ENCODE results near the gene PRR11.
"Not testable (repeated sequence)": the region's sequence is repeated elsewhere in the genome, so short reads cannot be mapped to it uniquely, and the experiment has no call there.

Gene PRR11

DNA sequence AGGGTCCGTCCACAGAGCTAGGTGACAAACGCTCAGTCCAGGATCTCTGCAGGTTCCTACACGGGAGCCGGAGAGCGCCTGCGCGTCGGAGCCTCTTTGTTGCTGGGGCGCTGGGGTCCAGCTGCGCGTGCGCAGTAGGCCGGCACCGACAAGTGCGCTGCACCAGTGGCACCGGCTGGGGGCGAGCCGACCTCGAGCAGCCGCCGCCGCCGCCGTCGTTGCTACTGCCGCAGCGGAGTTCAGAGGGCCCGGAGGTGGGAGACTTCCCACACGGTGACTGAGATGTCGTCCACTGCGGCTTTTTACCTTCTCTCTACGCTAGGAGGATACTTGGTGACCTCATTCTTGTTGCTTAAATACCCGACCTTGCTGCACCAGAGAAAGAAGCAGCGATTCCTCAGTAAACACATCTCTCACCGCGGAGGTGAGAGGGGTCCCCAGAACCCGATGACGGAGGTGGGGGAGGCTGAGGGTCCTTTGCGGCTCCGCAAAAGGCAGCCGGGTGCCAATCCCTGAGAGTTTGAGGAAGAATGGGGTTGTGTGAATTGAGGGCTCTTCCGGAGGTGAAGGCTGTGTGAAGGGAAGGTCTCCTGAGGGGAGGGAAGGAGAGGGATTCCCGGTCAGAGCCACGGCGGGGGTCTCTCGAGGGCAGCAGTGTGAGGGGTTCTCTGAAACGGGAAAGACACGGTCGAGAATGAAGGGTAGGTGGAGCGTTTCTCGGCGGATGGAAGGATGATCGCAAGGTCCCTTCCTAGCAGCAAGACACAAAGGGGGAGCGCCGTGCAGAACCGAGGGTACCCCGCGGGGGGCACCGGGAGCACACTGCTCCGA, 65.0 kb downstream of the PRR11 start, which contains the start of gene GDPD1:
GDPD1 (plus strand) TSS at position 184 of the 831 bp plus-strand sequence; CDS start at position 283, 99 bp downstream.
- DNase-seq (ENCODE audit: low spot score), result peak; percentile 96

DNA sequence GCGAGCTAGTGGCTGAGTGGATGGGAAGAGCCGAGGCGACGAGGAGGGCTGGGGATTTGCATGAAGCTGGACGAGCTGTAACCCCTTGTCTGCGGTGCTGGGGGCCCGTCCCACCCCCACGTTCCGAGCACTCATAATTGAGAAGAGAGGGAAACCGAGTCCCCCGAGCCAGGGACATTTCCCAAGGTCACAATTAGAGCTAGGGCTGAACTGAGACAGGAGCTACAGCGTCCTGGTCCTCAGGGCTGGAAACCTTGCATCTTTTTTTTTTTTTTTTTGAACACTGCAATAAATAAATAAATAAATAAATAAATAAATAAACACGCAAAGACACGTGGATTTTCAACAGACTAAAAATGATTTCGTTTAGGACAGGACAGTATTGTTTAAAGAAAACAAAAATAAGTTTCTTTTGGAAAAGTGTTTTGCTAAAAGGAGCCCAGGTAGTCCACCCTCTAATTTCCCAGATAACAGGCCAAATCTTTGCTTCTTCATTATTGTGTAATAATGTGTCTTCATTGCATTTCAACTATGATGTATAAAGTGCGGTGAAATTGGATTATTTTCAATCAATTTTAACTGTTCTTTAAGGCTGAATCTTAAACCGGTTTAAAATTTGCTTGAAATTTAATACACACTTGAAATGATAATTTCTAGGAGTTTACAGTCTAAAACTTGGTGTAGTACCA, 65.8 kb downstream of the PRR11 start:
- peak; percentile 42 for DNase-seq (ENCODE audit: low spot score)

DNA sequence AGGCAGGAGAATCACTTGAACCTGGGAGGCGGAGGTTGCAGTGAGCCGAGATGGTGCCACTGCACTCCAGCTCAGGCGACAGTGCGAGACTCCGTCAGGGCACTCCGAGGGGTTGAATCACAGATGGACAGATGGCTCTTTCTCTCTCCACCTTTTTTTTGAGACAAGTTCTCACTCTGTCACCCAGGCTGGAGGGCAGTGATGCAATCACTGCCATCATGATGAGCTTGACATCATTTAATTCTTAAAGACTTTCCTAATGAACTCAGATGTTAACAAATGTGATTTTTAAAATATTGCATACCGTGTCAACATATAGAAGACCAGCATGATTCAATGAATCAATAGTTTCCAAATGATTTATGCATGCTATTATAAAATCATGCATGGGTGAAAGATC, 68.3 kb downstream of the PRR11 start:
- DNase-seq (ENCODE audit: low spot score), result no peak

DNA sequence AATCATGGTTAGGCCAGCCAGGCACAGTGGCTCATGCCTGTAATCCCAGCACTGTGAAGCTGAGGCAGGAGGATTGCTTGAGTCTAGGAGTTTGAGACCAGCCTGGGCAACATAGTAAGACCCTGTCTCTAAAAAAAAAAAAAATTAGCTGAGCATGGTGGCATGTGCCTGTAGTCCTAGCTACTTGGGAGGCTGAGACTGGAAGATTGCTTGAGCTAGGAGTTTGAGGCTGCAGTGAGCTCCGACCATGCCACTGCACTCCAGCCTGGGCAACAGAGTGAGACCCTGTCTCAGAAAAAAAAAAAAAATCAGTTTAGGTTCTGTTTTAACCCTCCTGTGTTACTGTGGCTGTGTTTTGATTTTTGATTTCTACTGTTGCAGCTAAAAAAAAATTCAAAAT, 73.0 kb downstream of the PRR11 start:
- DNase-seq (ENCODE audit: low spot score), result not testable (repeated sequence)

- no peak for DNase-seq (ENCODE audit: low spot score)
Measured at GRCh38 chr17:59230764-59231163, 75.2 kb downstream of the PRR11 start.

DNA sequence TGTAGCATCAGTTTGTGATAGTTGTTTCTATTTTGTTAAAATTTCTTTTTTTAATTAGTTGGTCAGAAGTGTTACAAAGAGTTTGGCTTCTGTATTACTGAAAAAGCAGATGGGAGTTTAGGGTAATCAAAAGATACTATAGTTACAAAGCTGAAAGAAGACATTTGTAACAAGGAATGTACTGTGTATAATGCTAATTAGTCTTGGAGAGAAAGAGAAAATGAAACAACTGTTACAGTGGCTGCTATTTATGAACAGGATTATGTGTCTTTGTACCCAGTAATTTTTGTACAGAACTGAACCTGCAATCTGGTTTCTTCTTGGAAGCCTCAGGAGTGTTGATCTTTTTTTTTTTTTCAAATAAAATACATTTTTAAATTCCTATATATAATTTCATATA, 79.1 kb downstream of the PRR11 start:
- peak; percentile 29 for DNase-seq (ENCODE audit: low spot score)

DNA sequence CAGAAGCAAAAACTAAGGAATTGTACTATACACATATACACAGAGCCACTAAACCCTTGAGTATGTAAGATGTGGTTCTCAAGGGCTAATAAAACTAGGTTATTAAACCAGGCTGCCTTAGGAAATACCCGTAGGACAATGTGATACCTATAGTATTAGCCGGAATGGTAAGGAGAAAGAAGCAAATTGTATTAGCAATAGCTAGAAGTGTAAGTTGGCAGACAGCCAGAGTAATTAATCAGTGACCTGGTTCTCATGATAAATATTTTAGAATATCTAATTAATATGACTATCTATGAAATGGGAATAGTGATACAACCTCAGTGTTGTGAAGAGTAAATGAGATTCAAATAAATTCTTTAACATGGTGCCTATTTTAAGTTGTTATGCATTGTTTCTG, 83.4 kb downstream of the PRR11 start:
- DNase-seq (ENCODE audit: low spot score), result no peak

DNA sequence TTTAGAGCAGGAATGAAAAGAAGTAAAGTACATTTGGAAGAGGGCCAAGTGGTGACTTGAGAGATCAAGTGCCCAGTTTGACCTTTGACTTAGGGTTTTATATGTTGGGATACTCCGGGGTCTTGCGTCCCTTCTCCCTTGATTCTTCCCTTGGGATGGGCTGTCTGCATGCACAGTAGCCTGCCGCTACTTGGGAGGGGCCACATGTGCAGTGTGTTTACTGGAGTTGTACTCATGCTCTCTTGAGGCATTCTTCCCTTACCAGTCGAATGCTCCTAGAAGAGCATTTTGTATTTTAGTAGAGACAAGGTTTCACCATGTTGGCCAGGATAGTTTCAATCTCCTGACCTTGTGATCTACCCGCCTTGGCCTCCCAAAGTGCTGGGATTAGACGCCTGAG, 88.5 kb downstream of the PRR11 start:
- DNase-seq (ENCODE audit: low spot score), result no peak
